SW480 (cell line): ENCODE data around the gene DSCAML1.
A peak's percentile ranks its signal among the peaks of the same experiment; 100 is the strongest.
"Not testable (repeated sequence)": the region's sequence is repeated elsewhere in the genome, so short reads cannot be mapped to it uniquely, and the experiment has no call there.

Experiments
- DNase-seq: peaks from one replicate; pipeline ENCODE4 v3.0.0-alpha.2; 2016; ENCODE audit warnings: low spot score

Gene DSCAML1

DNA sequence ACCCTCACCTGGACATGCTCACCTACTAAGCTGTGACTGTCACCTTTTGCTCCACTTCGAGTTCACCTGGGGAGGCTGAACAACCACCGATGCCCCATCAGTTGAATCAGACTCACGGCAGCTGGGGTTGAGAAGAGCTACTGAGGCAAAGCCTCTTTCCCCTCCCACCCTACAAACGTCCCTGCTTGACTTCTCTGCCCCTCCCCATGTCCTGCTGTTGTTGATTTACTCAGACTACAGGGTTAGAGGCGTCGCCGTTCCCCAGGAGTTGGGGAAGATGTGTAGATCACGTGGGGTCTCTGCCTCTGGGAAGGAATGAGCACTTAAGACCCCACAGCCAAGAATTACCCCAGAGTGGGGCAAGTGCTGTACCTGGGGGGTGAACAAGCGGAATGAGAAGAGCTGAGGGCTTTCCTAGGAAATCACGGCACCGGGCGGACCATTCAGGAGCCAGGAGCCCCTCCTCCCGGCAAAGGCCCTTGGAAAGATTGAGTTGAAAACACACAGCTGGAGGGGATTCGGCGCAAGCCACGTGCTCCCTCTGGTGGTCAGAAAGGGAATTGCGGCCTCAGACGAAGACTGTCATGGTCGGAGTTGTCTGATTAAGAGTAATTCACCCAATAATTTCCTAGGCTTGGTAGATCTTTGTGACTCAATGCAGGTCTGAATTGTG lies 20.5 kb upstream of the DSCAML1 start:
- peak; percentile 65 for DNase-seq

DNA sequence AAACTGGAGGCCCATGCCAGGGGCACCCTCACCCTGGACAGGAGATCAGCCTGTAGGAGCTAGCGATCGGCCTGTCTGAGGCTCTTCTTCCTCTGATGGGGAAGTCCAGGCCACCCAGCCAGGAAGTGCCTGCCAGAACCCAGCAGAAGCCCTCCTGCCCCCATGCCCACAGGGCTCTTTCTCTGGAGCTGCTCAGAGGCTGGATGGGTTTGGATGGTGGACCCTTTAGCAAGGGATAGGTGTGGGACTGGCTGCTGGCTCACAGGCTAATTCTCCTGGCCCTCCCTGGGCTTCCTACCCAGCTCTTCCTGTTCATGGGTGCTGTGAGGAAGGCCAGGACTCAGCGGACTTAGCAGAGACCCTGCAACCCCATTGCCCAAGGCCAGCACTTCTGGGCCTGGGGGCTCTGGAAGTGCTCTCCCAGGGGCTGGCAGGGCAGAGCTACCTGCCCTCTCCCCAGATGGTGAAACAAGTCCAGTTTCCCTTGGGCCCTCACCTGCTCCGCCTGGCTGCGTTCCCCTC lies 19.9 kb upstream of the DSCAML1 start:
- DNase-seq = no peak

DNA sequence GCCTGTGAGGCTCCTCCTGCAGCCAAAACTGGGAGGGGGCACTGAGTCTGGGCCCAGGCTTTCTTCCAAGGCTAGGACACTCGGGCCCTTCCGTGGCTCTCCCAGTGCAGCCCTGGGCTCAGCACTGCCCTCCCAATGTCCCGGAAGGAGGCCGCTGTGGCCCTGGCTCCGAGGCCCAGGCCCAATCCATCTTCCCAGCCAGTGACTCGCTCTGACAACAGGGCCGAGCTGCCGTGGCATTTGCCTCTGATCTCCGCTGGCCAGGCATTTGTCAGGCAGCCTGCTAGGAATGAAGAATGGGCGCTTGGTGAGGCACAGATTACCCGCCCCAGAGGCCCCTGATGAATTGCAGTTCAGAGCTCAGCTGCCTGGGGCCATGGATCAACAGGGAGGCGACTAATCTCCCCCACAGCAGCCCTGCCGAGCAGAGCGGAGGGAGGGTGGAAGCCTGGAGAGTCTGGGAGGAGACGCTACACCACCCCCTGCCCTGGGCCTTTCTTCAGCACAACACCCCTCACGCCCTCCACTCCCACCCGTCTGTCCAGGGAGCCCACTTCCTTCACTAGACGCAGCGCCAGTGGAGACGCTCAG lies 19.2 kb upstream of the DSCAML1 start:
- DNase-seq = peak; percentile 59

DNA sequence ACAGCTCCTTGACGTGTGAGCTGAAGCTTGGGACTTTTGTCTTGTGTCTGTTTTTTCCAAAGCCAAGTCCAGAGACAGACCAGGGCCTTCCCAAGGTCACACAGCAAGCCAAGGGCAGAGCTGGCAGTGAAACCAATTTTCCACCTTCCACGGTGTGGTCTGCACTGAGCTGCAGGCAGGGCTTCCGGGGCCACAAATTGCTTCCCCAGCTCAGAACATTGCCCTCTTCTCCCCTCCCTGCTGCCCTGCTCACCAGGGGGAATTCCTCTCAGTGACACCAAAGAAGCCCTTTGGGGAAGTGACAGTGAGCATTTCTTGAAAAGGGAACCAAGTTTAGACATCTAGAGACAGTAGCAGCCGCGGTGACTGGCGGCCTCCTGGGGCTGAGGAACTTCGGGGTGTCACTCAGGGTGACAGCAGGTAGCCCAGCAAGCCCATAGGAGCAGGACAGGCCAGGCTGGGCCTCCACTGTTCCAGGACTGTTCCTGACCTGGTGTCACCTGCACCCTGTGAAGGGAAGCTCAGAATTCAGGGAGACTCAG lies 18.3 kb upstream of the DSCAML1 start:
- DNase-seq = no peak

DNA sequence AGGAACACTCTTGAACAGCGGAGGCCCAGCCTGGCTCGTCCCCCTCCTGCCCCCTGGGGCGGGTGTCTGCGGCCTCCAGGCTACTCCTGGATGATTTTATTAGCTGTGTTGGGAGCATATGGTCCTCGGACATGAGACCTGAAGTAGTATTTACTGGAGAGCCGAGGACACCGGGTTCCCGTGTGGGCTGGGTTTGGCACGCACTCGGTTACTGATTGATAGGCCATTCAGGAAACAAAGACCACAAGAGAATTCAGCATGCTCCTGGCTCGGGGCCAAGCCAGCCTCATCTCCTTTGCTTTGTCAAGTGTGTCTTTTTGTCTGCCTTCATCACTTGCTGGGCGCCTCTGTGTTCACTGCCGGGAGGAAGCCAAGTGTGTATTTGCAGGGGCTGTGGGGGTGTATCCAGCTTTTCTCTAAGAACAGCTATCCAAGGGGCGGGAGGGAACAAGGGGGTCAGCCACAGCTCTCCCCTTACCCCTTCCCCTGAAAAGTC lies 17.8 kb upstream of the DSCAML1 start:
- peak; percentile 44 for DNase-seq

DNA sequence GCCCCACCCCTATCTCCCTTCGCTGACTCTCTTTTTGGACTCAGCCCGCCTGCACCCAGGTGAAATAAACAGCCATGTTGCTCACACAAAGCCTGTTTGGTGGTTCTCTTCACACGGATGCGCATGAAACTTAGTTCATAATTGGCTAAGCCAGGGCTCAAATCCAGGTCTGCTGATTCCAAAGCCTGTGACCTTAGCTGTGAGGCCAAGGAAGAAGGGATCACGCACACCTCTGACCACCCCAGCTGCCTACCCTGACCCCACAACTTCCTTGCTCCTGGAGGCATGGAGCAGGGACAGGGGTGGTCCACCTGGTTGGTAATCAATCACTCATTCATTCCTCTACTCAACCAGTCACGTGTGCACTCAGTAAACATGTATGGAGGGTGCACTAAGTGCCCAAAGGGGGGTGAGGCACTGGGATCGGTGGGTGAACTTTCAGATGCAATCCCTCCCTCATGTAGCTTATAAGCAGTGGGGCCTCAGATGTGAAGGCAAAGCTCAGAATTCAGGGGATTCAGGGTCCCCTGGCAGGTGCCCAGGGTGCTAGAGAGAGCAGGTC lies 17.3 kb upstream of the DSCAML1 start:
- no peak for DNase-seq

DNA sequence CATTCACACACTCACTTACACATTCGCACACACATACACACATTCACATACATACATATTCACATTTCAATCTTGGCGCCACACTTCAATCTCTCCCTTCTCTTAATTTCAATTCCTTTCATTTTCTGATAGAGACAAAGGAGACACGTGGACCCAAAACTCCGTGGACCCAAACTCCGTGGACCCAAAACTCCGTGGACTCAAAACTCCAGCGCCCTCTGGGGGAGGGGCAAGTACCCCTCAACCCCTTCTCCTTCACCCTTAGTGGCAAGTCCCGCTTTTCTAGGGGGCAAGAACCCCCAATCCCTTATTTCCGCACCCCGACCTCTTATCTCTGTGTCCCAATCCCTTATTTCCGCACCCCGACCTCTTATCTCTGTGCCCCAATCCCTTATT lies 13.0 kb upstream of the DSCAML1 start:
- DNase-seq = not testable (repeated sequence)

DNA sequence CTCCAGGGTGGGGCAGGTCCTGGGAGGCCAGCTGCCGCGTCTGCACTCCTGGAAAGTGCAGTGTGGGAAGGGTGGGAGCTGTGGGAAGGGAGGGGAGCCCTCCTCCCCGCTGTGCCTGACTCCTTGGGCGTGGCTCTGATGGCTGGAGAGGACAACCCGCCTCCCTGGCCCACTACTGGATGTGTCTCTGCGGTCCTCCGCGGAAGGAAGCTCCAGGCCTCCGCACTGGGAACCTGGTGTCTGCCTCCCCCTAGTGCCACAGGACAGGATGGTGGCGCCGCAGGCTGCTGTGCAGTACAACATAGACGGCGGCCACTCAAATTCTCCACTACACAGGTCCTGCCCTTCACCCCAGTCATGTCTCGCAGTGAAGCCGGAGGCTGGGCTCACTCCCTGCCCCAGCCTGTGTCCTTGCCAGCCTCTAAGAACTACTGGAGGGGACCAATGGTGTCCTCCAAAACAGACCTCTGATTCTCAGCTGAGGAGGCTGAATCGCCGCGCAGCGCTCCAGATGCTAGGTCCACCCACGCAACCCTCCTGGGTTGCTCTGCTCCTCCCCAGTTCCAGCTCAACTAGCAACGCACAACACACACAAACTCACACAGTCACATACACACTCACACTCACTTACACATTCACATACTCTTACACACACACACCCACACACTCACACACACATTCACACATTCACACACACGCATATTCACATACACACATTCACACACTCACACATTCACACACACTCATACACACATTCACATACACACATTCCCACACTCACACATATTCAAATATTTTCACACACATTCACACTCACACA lies 12.4 kb upstream of the DSCAML1 start:
- peak; percentile 92 for DNase-seq

DNA sequence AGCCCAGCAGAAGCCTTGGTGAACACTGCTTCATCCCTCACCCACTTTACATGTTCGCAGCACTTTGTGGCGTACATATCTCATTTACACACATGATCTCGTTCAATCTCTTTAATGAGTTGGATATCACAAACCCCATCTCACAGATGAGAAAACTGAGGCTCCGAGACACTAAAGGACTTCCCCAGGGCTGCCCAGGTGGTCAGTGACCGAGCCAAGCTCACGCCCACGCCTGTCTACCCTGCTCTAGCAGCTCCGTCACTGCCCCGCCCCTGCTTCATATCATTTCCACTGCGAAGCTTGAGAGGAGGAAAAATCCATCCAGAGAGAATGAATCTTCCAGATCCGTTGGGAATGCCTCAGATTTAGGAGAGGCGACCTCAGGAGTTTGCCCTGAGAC lies 11.8 kb upstream of the DSCAML1 start:
- DNase-seq = peak; percentile 65

DNA sequence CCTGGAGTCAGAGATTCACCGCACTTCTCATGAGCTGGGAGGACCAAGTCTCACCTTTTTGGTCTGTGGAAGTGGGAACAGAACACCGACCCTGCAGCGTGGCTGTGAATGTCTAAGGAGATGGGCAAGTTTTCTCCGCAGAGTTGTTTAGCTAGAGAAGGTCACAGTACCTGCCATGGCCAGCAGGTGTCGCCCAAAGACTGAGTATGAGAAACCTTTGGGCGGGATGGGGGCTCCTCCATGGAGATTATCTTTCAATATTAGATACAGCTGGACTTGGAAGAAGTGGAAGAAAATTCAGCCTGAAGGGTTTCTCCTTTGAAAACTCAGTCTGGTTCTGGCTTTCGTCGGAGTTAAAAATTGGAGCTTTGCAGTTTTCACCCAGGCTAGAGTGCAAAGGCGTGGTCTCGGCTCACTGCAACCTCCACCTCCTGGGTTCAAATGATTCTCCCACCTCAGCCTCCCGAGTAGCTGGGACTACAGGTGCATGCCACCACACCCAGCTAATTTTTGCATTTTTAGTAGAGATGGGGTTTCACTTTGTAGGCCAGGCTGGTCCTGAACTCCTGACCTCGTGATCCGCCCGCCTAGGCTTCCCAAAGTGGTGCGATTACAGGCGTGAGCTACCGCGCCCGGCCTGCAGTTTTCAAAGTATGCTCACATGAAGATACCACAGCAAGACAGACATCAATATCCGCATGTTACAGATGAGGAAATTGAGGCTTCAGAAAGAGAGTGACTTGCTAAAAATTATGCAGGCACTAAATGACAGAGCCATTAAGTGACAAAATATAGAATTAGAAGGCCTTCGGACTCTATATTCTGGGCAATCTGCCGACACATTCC lies 10.7 kb upstream of the DSCAML1 start:
- peak; percentile 54 for DNase-seq

DNA sequence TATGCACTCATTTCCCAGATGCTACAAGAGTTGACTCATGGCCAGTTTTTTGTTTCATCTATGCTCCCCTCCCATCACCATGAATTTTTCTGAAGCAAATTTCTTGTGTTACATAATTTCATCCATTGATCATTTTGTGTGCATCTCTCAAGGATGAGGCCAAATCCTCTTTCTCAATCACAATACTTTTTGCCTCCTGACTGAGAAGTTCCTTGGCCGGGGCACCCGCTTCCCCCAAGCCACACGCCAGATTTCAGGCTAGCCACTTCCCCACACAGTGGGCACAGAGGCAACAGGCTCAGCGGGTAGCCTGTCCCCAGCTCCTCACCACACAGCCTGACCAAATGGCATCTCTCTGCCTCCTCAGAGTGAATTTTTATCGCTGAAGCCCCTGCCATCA lies 9.8 kb upstream of the DSCAML1 start:
- DNase-seq = no peak

DNA sequence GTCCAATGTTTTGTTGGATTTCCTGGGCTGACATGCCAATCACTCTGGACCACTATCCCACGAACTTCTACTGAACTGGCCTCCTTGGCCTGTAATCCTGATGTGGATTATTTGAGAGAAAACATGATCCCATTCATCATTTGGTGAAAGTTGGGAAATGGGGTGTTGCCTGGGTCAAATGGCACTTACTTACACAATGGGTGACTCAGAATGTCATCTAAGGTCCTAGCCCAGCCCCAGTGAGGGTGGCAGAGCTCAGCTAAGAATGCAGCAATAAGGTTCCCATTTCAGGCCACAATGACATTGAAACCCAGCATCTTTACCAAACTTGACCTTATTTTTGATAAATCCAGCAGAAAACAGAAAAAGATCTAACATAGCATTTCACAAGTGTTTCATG lies 8.0 kb upstream of the DSCAML1 start:
- DNase-seq = no peak

DNA sequence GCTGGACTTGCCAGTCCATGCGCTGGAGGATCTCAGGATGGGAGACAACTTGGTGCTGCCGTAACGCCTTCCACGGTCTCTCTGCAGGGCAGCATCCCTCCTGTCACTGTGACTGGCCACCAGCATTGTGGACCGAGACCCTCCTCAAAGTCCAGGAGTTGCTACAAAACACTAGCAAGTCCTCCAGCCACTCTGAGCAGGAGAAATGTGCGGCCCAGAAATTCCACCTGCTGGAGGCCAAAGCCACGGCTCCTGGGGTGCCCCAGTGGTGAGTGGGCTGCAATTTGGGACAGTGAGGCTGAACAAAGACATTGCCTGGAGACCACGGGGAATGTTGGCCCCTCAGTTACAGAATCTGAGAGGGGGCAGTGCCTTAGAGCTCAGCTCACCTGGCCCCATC lies 6.9 kb upstream of the DSCAML1 start:
- no peak for DNase-seq

DNA sequence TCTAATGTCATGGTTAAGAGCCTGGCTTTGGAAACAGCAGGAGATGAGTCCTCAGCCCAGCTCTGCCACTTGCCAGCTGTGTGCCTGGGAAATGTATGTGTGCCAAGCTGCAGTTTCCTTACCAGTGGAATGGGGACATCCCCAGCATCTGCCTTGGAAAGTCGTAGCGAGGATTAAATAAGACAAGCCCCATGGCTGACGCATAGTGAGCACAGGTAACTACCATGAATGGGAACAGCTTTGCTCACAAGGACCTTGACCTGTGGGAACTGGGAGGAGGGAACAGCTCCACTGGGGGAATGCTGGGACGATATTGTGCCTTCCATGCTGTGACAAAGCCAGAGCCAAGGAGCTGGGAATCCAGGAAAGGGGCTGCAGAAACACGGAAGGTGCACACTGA lies 2.6 kb upstream of the DSCAML1 start:
- no peak for DNase-seq

DNA sequence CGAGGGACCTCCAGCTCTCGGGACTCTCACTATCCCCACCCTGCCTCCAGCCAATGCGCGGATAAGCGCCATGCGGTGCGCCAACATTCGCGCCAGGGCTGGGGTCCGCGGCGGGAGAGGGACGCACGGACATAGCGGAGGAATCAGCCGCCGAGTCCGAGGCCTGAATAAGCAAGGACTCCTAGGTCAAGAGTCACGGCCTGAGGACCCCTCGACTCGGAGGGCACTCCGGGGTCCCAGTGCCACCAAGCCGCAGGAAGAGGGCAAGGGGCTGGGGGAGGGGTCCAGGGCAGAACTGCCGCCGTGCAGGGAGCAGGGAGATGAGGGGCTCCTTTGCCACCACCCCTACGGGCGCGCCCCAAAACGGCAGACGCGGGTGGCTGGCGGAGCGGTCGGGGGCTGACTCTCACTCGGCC lies 552 bp downstream of the DSCAML1 start:
- DNase-seq = no peak

DNA sequence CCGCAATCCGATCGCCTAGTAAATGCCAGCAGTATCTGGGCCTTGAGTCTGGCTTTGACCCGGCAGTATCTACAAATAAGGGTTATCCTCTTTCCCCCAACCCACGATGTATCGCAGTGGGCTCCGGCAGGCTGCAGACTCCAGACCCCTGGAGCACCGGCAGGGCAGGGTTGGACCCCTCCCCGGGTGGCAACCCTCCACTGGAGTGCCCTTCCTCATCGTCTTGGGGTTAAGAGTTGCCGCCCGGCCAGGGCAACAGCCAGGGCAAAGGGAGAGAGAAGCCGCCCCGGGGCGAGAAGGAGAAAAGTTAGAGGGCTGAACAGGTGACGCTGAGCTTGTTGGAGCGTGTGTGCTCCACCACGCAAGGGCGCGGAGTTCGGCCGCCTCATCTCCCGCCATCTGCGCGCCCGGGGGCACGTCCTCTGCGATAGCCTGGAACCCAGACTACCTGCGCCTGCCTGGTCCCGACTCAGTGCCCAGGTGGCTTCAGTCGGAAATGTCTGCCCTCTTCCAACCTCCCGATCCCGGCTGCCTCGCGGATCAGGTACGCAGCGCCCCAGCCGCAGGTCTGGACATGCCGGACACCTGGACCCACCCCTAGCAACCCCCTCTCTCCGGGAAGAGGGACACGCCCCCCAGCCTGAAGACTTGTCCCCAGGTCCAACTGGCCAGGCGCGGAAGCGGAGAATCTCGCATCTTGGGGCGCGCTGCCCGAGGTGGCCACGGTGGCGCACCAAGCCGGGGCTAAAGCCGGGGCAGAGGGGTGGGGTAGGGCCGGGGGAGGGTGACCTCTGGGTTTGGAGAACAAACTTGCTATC lies 1.2 kb downstream of the DSCAML1 start:
- no peak for DNase-seq

DNA sequence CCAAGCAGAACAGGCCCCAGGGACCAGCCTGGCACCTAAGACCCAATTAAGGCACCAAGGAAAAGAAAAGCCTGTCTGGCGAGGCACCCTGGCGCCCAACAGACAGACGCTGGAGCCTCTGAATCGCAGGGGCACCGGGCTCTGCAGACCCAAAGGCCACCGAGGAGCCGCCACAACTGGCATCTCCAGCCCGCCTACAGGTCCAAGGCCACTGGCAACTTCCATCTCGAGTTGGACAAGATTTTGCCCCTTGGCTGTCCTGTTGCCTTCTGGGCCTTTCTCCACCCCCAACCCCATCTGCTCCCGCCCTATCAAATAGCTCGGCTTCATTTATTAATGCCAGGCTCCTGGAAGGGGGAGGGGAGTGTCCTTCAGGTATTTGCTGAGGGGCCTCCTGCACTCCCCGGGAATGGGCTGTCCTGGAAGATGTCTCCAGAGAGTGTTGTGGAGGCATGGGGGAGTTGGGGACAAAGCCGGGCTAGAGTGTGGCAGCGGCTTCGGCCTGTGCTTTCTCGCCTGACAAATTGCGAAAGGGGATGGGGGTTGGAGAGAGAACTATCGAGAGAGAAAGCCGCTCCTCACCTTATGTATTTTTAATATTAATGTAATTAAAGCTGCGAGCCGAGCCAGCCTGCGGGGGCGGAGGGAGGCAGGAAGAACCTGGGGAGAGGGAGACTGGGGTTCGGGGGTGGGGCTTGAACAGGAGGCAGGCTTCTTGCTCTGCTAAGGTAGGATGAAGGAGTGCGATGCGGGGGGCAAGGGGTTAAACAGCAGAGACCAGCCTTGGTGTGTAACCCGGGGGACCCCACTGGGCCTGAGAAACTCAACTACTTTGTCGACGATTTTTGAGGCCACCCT lies 2.0 kb downstream of the DSCAML1 start:
- no peak for DNase-seq

DNA sequence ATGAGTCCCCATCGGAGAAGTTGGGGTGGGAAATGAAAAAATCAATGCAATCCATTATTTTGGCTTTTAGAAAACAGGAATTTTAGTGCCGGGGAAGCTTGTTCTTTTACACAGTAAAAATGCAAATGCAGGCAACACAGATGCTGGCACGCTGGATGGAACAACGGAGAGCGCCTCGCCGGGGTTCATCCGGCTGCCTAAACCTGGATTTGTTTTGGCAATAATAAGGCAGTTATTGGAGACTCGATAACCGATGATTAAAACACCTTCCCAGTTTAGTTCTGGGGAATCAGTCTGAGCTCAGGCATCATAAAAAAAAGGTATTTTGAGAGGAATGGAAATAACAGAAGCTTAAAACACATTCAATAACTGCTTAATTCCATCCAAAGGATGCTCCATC lies 2.9 kb downstream of the DSCAML1 start:
- no peak for DNase-seq

DNA sequence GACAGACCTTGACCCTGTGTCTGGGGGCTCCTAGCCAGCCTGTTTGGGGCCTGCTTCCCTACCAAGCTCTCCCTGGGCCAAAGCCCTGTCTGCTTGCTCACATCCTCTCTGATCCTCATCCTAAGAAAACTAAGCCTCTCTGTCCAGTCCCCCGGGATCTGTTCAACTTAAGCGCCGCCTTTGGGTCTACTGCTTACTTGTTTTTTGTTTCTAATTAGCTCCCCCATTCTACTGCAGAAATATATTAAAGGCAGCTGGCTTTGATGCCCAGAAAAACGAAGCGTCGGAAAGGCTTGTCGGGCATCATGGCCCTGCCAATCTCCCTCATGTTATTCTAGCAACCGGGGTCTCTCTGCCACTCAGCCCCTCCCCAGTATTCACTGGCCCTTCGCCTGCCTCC lies 3.4 kb downstream of the DSCAML1 start:
- DNase-seq = no peak
